Prostate gland (tissue), 2 donors: ENCODE data around the gene HSD17B10. TPM values are rescaled to one million over a fixed set of nuclear protein-coding genes. Genes with fewer than 3 reads are reported as not detected.

Source experiments
- DNase-seq: peaks from one replicate; pipeline ENCODE4 v3.0.0-alpha.2; 2019; ENCODE audit warnings: low spot score
- H3K27ac ChIP-seq, 2 donors: fragments of 200-600 bp; sonication (generic); 2 replicates each; pipeline ENCODE4 v1.5.1; 2017 to 2019
- H3K27me3 ChIP-seq: fragments of 200-600 bp; sonication (generic); replicated peaks from 2 replicates; pipeline ENCODE4 v1.5.1; 2019; ENCODE audit not compliant: insufficient read depth
- H3K36me3 ChIP-seq, 2 donors: fragments of 200-600 bp; sonication (generic); 1 replicate in 1 of 2; 2 replicates in 1 of 2; pipeline versions ENCODE4 v1.5.1 to v1.8.1; 2017 to 2019
- H3K4me1 ChIP-seq: fragments of 200-600 bp; sonication (generic); replicated peaks from 2 replicates; pipeline ENCODE4 v1.5.1; 2019
- H3K4me3 ChIP-seq, 2 donors: fragments of 200-600 bp; sonication (generic); 2 replicates each; pipeline ENCODE4 v1.5.1; 2017 to 2019
- H3K9me3 ChIP-seq: fragments of 200-600 bp; sonication (generic); 2 replicates; pipeline ENCODE4 v1.5.1; 2017
- CTCF ChIP-seq, 4 experiments: fragments of 200-600 bp in 2 of 4; fragments of 450-650 bp in 2 of 4; sonication (generic) in 2 of 4; IDR thresholded peaks; 1 replicate in 3 of 4; 2 replicates in 1 of 4; pipeline ENCODE4 v1.5.1; 2016 to 2019; ENCODE audit warnings: antibody characterized with exemption in 4 of 4, mild to moderate bottlenecking in 2 of 4, moderate library complexity in 2 of 4
- POLR2A ChIP-seq: fragments of 450-650 bp; IDR thresholded peaks from one replicate; pipeline ENCODE4 v1.6.1; 2016; ENCODE audit warnings: antibody characterized with exemption, mild to moderate bottlenecking
- POLR2AphosphoS5 ChIP-seq: sonication (generic); formaldehyde crosslinking; IDR thresholded peaks from one replicate; pipeline ENCODE4 v1.6.1; 2017; ENCODE audit warnings: antibody characterized with exemption
- WGBS: methylation state at CpG from one replicate; pipeline ENCODE4 v1.1.5; 2018; 5-methylcytosine and 5-hydroxymethylcytosine counted together
- intact Hi-C: fragments of 100-400 bp; cut with DNase I; formaldehyde crosslinking; loops from one replicate; pipeline ENCODE4 v1.14.2; 2022
- total RNA-seq, 2 donors: library from RNA; depleted of rRNA; stranded (reverse); fragments of >200 nt; gene quantifications; one replicate each; pipeline ENCODE4 v1.1.0, GENCODE V29; 2016

Gene HSD17B10
- total RNA-seq, 2 donors from 2014 or later = 70.6 to 83.4 TPM

- H3K4me1 ChIP-seq = no peaks in the 10 kb centered on the region
- no peaks in the 10 kb centered on the region for H3K36me3 ChIP-seq
- DNase-seq = no peak
- WGBS = 58% methylated on average over 5 of the region's 5 CpGs
- H3K4me3 ChIP-seq = no peak overlapping the region
- intact Hi-C loops = no loop called here
- H3K9me3 ChIP-seq = no peaks in the 10 kb centered on the region
- TF ChIP-seq POLR2AphosphoS5 (no peak), CTCF (IDR thresholded peaks at IDR 0.05) (no peak), POLR2A (no peak)
- H3K27ac ChIP-seq = peak overlapping the region in 1 of 2 donors; percentile 36
- H3K27me3 ChIP-seq = no peaks in the 10 kb centered on the region
These were observed 5.9 kb upstream of the HSD17B10 start for GRCh38 chrX:53440101-53440500.

DNA sequence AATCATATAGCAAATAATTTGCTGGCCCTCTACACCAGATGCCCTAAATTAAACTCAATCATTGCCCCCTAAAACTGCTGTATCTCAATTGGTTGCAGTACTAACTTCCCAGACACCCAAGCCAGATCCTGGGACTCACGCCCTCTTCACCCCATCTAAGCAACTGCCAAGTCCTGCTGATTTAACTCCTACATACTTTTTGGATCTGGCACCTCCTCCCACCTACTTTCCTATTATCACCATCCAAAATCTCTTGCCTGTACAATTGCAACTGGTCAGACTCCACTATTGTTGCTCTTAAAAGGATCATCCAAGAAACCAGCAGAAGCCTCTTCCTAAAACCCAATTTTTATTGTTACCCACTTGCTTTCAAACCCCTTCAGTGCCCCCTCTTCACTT, 4.7 kb upstream of the HSD17B10 start:
- intact Hi-C loops = loop anchor here (5.0 to 10.0 kb wide), 2 partner anchors 127 to 154 kb away; partner anchors contain the start of gene IQSEC2
- H3K9me3 ChIP-seq = no peaks in the 10 kb centered on the region
- DNase-seq = no peak
- no peaks in the 10 kb centered on the region for H3K36me3 ChIP-seq
- no peak overlapping the region for H3K4me3 ChIP-seq
- no peak overlapping the region for H3K27ac ChIP-seq
- no peaks in the 10 kb centered on the region for H3K27me3 ChIP-seq
- 40% methylated on average over 1 of the region's 1 CpG for WGBS
- H3K4me1 ChIP-seq = no peaks in the 10 kb centered on the region
- TF ChIP-seq CTCF (IDR thresholded peaks at IDR 0.05) (no peak), POLR2AphosphoS5 (no peak), POLR2A (no peak)

DNA sequence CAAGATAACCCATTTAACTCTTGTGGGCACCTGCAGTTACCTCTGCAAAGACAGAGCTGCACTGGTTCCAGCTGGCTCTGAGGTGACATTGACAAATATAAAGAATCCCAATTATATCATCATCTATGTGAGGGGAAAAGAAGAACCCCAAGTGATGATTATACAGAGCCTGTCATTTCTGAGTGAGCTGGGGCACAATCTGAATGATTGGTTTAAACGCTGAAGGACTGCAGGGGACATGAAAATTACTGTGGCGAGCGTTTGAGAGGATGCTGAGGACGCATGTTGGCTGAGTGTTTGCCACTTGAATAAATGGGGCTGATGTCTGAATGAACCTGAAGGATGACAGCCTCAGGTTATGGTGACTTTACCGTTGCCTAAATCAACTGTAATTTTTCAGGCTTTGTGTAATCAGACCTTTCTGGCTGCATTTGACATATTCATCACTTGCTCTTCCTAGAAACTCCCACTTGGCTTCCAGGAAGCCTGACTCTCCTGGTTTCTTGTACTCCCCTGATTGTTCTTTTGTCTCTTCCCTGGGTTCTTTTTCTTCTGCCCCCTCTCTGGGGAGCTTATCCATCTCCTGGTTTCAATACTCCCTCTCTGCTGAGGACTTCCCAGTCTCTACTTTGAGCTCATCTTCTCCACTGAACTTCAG, 4.1 kb upstream of the HSD17B10 start:
- intact Hi-C loops = loop anchor here (5.0 to 10.0 kb wide), 2 partner anchors 126 to 154 kb away; partner anchors contain the start of gene IQSEC2

GRCh38 chrX:53437206-53437605, 3.0 kb upstream of the HSD17B10 start:
- no peak for DNase-seq
- Histone ChIP-seq H3K27ac (no peak overlapping the region), H3K4me3 (no peak overlapping the region), H3K36me3 (no peaks in the 10 kb centered on the region), H3K9me3 (no peaks in the 10 kb centered on the region), H3K4me1 (no peaks in the 10 kb centered on the region), H3K27me3 (no peaks in the 10 kb centered on the region)
- TF ChIP-seq POLR2AphosphoS5 (no peak), POLR2A (no peak), CTCF (IDR thresholded peaks at IDR 0.05) (no peak)
- WGBS = 90% methylated on average over 2 of the region's 2 CpGs
- intact Hi-C loops = loop anchor here (5.0 to 10.0 kb wide), 2 partner anchors 125 to 152 kb away; partner anchors contain the start of gene IQSEC2

More for the DNA sequence above, 4.1 kb upstream of the HSD17B10 start:
- TF ChIP-seq POLR2AphosphoS5 = no peak
- Histone ChIP-seq H3K9me3 (no peaks in the 10 kb centered on the region), H3K27me3 (no peaks in the 10 kb centered on the region), H3K27ac (no peak overlapping the region), H3K4me1 (no peaks in the 10 kb centered on the region), H3K4me3 (no peak overlapping the region), H3K36me3 (no peaks in the 10 kb centered on the region)
- no peak for DNase-seq
- WGBS = 57% methylated on average over 5 of the region's 5 CpGs

- Histone ChIP-seq H3K4me3 (no peak overlapping the region), H3K36me3 (no peaks in the 10 kb centered on the region), H3K9me3 (no peaks in the 10 kb centered on the region), H3K27me3 (no peaks in the 10 kb centered on the region), H3K4me1 (no peaks in the 10 kb centered on the region), H3K27ac (no peak overlapping the region)
- WGBS = 3% methylated on average over 4 of the region's 4 CpGs
- DNase-seq = peak; percentile 28
- intact Hi-C loops = loop anchor here (5.0 to 10.0 kb wide), 2 partner anchors 124 to 151 kb away; partner anchors contain the start of gene IQSEC2
- TF ChIP-seq CTCF (IDR thresholded peaks at IDR 0.05) = peak in 3 of 4 experiments; percentile 41 to 68 (median 63)
- TF ChIP-seq POLR2A = no peak
- TF ChIP-seq POLR2AphosphoS5 = peak; percentile 10
These were observed 1.8 kb upstream of the HSD17B10 start for GRCh38 chrX:53435997-53436396.
